Dermis blood vessel endothelial cell (primary cell): ENCODE data around the gene NEURL1B. TPM values are rescaled to one million over a fixed set of nuclear protein-coding genes. Genes with fewer than 3 reads are reported as not detected.
"Not testable (repeated sequence)": the region's sequence is repeated elsewhere in the genome, so short reads cannot be mapped to it uniquely, and the experiment has no call there.

Experiments used
- DNase-seq: peaks from one replicate; pipeline ENCODE4 v3.0.0; 2010
- total RNA-seq: library from RNA; depleted of rRNA; stranded (reverse); fragments of >200 nt; gene quantifications from 2 replicates; pipeline ENCODE4 v1.2.3, GENCODE V29; 2014

The NEURL1B gene
- total RNA-seq, 1 donor from 2014 or later, result 26.0 TPM

DNA sequence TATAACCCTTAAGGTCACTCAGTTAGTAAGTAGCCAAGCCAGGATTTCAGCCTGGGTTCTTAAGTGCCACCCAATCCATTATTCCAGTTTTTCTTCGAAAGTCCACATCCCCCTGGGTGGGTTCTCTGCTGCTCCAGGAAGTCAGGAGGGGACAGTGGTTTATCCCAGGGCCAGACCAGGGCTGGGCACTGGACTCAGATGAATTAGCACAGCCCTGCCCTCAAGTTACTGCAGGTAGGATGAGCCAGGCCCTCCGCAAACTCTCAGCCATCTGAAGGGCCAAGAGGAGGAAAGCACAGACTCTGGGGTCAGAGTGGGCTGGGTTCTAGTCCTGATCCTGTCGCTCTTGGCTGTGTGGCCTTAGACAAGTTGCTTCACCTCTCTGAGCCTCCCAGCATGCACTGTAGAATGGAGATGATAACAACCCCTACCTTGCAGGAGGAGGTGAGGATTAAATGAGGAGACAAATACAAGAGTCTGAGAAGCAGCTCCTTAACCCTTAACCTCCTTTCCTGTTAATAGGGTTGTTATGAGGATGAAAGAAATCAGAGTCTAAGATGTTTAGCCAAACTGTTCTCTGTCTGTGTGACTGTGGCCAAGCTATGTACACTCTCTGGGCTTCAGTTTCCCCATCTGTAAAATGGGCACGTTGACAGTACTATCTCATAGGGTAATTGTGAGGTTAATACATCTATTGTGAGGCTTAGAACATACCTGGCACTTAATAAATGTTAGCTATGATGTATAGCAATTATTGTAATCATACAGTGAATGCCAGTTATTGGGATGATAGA lies 6.8 kb upstream of the NEURL1B start:
- DNase-seq, result no peak

DNA sequence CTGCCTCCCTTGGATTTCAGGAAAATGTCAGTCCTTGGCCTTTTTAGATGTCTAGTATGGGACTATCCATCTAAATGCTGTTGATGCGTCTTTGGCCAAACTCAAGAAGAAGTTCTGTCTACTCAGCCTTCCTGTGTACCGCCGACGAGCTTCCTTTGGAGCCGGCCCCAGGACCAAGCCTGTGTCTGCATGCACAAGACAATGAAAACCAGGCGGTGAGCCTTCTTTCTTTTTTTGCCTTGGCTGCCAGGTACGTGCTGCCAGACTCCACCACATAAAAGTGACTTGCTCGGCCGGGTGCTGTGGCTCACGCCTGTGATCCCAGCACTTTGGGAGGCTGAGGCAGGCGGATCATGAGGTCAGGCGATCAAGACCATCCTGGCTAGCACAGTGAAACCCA lies 6.0 kb upstream of the NEURL1B start:
- no peak for DNase-seq

DNA sequence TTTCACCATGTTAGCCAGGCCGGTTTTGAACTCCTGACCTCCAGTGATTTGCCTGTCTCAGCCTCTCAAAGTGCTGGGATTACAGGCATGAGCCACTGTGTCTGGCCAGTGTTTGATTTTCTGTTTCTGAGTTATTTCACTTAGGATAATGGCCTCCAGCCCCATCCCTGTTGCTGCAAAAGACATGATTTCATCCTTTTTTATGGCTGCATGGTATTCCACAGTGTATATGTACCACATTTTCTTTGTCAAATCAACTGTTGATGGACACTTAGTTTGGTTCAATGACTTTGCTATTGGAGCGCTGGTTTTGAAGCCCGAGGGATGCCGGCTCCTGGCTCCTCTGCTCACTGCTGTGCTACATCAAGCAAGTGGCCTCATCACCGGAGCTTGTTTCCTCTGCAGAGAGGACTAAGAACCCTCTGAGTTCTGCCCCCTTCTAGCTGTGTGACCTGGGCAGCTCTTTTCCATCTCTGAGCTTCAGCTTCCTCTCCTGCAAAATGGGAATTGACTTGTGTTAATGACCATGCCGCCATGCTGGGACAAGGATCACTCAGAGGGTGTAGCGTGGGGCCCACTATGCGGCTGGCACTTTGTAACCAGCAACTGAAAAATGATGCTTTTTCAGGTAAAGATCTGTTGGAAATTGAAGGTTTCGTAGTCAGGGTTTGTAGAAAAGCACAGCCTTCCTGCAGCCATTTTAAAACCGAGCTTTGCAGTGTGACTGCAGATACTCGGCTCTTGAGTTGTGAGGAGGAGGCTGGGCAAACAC lies 4.6 kb upstream of the NEURL1B start:
- no peak for DNase-seq

DNA sequence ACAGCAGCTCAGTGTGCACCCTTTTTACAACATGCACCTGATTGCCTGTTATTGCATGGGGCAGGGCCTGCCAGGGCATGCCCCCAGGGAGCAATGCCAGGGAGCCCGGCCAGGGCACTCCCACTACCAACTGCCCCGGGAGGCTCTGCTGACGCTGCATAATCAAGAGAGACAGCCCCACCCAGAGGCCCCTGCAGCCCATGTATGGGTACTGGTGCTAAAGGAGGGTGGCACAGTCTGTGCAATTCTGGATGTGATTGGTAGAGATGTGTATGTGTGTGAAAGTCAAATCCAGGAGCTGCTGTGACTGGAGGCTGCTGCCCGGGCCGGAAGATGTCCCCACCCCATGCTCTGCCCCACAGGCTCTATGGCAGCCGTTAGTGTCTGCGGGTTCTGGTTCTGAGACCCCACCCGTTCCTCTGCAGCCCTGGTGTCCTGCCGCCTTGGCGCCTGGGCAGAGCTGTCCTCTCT lies 3.9 kb upstream of the NEURL1B start:
- no peak for DNase-seq

DNA sequence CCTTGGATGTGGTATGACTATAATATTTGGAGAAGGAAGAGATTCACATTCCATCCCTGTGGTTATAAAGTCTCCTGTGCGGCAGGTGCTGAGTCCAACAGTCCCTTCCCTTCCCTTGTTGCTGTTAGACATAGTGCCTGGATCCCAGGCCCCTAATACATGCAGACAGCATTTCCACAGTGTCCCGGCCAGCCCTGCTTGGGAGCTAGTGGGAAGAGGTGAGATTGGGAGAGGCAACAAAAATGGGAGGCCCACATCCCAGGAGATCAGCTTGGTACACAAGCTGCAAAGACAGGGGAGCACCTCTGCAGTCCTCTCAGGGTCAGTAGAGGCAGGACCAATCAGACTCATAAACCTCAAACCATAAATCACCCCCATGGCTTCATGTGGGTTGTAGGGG lies 3.3 kb upstream of the NEURL1B start:
- no peak for DNase-seq

DNA sequence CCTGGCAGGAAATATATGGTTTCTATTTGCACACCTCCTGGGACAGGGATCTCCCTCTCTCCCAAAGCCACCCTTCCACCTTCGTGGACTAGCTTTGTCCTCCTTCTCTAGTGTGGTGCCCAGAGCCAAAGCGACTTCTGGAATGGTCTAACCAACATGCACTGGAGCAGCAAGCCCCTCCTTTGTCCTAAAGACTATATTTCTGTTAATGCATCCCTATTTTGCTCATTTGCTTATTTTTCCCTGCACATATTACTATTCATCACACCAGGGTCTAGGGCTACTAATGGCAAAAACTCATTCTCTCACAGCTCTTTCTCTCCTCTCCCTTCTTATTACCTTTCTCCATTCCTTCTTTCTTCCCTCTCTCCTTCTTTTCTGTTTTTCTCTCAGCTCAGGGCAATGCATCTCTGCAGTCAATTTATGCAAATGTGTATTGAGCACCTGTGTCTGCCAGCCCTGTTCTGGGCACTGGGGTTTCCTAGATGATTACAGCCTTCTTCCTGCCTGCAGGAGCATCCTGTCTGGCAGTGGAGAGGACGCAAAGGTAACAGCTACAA lies 2.8 kb upstream of the NEURL1B start:
- DNase-seq, result no peak

DNA sequence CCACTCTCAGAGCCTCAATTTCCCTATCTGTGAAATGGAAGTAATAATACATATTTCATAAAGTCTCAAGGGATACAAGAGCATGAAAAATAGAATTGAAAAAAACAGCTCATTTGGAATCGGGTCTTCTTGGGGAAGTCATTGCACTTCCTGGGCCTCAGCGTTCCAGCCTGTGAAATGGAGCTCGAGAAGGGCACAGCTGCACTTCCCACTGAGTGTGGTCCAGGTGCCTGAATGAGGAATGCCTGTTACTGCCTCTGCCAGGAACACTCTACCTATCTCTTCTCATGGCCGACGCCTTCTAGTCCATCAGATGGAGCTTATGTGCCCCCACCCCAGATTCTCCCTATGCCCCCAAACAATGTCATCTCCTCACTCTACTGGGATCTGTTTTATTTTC lies 924 bp upstream of the NEURL1B start:
- DNase-seq, result no peak

DNA sequence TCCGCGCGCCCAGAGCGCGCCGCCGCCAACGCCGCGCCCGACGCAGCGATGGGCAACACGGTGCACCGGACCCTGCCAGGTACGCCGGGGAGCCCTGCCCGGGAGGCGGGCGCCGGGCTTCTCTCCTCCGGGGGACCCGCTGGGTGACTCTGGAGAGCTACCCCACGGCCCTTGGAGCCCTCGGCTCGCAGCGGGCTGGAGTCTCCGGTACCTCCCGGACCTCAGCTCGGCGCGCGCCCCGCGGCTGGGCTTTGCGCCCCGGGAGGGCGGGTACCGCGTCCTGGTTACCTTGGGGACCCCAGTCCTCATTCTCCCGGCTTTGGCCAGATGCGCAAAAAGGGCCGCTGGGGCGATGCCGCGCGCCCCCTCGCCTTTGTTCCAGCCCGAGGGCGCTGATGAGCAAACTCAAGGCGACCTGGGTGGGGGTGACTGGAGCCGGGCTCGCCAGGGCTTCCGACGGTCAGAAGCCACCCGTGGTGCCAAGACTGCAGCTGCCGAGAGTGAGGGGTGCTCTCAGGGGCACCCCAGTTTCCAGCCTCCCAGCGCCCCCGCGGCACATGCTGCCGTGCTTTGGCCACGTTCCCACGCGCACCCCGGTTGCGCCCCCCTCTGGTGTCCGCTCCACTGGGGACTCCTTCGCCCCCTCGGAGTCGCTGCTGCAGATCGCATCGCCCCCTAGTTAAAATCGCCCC lies 442 bp downstream of the NEURL1B start:
- DNase-seq, result no peak

DNA sequence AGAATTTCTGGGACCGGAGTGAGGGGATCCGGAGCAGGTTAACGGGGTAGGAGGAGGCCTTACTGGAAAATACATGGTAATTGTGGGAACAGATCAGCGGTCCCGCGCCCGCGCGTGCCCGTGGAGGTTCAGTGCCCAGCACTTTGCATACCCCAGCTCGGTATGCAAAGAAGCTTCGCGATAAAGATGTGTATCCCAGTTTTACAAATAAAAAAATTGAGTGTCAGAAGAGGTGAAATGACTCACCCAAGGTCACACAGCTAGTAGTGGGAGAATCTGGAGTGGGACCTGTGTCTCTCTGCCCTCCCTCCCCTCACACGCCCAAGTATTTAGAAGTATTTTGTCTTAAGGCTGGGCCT lies 967 bp downstream of the NEURL1B start:
- DNase-seq, result no peak

DNA sequence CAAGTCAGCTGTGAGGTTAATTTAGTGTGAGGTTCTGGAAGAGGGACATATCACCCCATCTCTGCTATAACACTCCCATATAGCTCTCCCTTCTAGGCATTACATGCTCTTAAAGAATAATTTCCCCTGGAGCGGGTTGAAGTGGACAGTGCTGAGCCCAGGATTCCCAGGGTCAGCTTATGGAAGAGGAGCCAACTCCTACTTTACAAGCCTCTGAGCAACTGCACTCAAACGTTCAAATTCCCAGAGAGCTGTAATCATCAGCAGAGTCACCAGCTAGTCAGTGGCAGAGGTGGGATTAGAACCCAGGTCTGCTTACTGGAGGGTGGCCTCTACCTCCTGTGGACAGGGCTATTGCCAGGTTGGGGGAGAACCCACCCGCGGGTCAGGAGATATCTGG lies 1.4 kb downstream of the NEURL1B start:
- DNase-seq, result no peak

DNA sequence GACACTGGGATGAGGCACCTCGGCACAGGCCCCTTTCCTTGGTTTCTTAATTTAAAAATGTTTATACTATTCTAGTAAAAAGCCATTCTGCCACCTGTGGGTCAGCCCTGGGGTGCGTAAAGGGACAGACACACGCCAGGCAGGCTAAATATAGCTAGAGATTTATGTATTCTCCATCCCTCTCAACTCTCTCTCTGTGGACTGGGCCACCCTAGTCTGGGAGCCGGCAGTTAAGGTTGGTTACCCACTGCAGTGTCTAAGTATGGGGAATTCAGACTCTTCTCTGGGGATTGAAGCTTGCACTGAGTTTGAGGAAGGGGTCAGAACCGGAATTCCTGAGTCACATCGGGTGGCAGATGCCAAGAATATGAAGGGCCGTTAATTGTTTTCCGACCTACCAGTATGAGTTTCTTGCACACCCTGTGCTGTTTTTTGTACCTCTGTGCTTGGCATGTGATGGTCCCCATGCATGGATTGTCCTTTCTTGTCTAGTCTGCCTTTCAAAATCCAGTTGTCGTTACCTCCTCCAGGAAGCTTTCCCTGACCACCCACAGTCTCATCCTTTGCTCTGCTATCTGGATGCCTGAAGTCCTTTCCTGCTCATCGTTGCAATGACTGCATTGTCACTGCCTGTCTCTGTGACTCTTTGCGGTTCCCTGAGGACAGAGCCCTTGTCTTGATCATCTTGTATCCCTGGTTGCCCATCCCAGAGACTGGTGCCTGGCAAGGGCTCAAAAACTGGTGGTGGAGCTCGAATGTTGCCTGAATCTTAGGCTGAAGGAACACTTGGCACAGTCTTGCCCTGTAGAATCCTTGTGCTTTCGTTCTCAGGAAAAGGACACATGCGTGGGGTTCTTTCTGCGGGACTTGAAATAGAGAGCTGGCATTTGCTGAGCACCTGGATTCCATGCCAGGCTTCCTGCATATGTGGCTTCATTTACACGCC lies 2.1 kb downstream of the NEURL1B start:
- no peak for DNase-seq

DNA sequence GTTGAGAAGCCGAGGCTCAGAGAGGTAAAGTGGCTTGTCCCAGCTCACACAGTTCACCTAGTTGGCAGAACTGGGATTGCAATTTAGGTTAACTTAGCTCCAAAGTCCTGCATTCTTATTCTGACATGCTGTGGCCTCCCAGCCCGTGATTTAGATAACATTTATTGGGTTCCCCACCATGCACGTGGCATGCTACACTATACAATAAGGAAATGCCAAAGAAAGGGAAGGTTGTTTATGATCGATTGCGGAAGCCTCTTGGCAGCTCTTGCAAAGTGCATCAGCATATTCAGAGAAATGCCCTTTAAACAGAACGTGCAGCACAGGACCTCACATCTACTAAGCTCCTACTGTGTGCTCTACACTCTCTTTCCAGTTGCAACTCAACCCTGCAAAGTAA lies 3.2 kb downstream of the NEURL1B start:
- no peak for DNase-seq

DNA sequence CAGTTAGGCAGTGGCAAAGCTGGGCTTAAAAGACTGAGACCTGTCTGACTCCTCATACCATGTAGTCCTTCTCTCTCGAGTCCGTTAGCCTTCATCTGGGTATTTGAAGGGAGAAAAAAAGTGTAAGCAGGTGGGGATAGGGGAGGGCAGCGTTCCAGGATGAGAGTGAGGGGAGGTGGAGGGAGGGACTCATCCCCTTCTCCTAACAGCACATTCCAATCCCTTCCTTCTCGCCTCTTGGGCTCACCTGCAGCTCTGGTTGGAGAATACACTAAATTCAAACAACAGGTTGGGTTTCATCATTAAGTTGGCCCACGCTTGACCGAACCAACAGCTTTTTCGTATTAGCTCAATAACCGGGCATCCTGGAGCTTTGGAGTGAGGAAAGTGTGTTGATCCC lies 3.6 kb downstream of the NEURL1B start:
- DNase-seq, result no peak

DNA sequence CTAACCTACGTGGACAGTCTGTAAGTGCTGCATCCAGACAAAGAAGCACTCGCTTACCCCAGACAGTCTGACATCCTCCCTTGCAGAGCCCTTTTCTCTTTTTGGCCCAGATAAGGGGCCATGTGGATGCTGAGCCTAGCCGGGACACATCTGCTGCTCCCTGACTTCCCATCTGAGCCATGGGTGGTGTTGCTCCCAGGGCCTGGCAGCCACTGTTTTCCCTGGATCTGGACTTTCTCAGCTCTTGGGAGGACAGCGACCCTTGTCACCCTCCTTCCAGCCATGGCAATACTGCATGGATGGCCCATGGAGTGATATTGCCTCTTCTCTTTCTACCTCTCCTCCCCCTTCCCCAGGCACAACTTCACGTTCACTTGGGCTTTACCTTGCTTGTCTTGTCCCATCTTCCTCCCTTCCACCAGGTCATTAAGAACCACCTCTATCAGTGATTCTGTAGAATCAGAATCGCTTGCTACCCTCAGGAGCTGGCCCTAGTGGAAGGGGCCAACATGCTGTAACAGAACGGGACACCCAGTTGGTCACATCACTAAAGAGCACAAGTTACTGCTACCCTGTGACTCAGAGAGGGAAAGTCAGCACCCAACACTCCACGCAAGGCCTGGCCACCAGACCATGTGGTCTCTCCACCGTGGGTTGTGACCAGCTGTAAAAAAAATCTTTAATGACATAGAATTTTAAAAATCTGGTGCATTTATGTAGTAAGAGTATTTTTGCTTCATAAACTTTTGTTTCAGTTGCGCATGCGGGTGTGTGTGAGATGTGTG lies 4.4 kb downstream of the NEURL1B start:
- no peak for DNase-seq

DNA sequence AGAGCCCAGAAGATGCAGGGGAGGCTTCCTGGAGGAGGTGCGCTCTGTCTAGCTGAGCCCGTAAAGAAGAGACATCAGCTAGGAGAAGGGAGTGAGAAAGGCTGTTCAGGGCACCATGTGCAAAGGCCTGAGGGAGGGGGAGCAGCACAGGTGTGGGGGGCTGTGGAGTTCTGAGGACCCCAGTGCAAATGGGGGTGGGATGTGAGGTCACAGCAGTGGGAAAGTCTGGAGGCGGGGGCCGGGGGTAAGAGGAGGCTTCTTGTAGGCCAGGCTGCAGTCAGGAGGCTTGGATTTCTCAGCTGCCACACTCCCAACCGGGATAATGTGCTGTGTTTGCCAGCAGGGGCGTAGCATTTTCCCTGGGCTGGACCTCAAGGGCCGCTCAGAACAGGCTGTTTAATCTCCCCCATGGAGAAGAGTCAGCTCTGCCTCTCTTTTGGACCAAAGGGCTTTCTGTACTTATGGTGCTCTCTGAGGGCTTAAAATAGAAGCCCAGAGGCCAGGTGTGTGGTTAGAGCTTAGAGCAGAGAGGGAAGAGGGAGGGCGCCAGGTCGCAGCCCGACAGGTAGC lies 5.7 kb downstream of the NEURL1B start:
- no peak for DNase-seq

DNA sequence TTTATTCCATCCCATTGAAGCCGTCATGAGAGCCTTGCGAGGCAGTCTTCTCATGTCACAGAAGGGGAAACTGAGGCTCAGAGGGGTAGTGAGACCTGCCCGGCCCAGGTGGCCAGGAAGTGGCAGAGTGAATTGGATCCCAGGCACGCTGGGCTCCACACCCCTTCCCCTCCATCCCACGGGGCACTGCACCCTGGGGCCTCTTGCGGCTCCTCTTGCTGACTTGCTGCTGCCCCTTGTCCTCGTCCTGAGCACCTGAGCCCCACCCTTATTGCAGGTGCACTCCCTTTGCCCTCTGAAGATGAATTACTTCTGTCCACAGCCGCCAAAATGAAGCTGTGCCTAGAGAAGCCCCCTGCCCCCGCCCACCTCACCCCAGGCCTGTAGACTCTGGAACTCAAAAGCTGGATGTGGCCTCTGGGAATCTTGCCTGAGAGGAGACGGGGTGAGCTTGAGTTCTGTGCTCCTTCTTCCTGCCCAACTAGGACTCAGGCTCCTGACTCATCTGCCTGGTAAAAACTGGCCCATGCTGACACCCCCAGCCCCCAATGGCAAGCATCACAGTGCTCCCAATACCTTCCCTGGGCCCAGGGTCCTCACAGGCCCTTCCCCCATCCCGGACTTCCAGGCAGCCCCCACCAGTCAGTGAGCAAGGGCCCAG lies 6.4 kb downstream of the NEURL1B start:
- no peak for DNase-seq

DNA sequence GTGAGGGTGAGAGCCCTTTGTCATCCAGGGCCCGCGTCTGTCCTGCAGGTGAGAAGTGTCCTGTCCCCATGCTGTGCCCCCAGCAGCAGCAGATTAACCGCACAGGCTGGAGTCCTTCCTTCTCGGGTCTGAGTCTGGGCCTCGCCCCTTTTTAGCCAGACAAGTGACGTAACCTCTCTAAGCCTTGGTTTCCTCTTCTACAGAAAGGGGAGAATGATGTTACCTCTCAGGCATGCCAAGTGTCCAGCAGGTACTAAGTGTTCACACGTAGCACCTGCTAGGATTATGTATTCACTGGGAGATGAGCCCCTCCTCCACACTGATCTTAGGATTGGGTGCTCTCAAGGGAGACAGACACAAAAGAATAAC lies 6.9 kb downstream of the NEURL1B start:
- no peak for DNase-seq

DNA sequence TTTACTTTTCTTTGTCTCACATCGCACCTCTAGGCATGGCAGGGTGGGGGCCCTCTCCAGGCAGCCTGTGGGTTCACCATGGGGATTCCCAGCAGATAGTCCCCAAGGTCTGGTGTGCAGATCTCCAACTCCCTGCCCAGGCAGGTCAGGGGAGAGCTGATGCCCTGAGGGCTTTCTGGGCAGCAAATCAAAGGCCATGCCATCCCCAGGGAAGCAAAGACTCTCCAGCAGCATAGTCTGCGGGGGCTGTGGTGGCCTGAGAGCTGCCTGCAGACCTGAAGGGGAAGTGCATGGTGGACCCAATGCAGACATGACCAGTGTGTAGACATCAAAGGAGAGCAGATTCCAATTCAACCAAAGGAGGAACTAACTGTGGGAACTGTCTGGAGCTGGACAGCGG lies 7.7 kb downstream of the NEURL1B start:
- no peak for DNase-seq

DNA sequence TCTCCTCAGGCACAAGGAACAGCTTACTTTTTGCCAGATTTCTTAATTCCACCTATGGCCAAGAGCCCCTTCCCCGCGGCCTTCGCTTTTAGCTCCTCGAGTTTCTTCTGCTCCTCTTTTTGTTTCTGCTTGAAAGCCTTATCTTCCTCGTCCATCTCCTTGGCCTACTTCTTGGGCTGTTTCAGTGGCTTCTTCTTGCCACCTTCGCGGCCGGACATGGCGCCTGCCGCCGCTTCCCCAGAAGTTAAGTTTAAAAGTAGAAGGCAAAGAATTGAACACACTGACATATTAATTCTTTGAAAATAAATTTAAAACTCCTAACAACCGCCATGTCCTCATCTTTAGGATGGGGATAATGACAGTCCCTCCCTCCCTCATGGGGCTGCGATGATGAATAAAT lies 15.4 kb downstream of the NEURL1B start:
- not testable (repeated sequence) for DNase-seq

DNA sequence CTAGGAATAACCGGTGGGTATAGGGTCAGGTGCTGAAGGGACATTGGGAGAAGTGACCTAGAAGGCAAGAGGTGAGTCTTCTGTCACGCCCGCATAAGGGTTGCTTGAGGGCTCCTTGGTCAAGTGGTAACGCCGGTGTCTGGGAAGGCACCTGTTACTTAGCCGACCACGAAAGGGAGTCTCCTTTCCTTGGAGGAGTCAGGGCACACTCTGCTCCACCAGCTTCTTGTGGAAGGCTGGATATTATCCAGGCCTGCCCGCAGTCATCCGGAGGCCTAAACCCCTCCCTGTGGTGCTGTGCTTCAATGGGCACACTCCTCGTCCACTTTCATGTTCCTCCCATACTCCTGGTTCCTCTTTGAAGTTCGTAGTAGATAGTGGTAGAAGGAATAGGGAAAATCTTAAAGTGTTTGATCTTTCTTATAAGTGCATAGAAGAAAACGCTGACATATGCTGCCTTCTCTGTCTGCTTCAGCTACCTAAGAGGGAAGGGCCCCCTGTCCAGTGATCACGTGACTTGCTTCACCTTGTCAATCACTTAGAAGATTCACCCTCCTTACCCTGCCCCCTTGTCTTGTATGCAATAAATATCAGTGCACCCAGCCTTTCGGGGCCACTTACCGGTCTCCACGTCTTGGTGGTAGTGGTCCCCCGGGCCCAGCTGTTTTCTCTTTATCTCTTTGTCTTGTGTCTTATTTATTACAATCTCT lies 16.6 kb downstream of the NEURL1B start:
- DNase-seq, result not testable (repeated sequence)
